Activated CD8-positive, alpha-beta T cell treated with anti-CD3 and anti-CD28 coated beads for 36 hours (primary cell): Measurements from ENCODE around the gene RXYLT1. TPM values are rescaled to one million over a fixed set of nuclear protein-coding genes. Genes with fewer than 3 reads are reported as not detected.

Experiments
- ATAC-seq: fragments of 200-7000 bp; cut with Tn5 transposase; one replicate; pipeline ENCODE4 v1.10.0; 2021; ENCODE audit warnings: mild to moderate bottlenecking, moderate library complexity
- CTCF ChIA-PET: fragments of 350-600 bp; sonication (Branson Sonifier 250); formaldehyde crosslinking; loops from one replicate; lab custom pipeline; 2021; ENCODE audit warnings: antibody characterized with exemption; lab: Charles Lee
- POLR2A ChIA-PET: fragments of 350-600 bp; sonication (Branson Sonifier 250); formaldehyde crosslinking; loops from one replicate; lab custom pipeline; 2021; ENCODE audit warnings: antibody characterized with exemption; lab: Charles Lee
- DNase-seq: peaks from one replicate; pipeline ENCODE4 v3.0.0-alpha.2; 2020
- H3K27ac Mint-ChIP-seq: one replicate; pipeline ENCODE4 v1.8.0; 2021; ENCODE audit warnings: mild to moderate bottlenecking, mixed read lengths
- H3K27me3 Mint-ChIP-seq: one replicate; pipeline ENCODE4 v1.8.0; 2021; ENCODE audit warnings: mixed read lengths
- H3K36me3 Mint-ChIP-seq: one replicate; pipeline ENCODE4 v1.8.0; 2021; ENCODE audit warnings: low read depth, mixed read lengths
- H3K4me1 Mint-ChIP-seq: one replicate; pipeline ENCODE4 v1.8.0; 2021; ENCODE audit warnings: low read depth, mixed read lengths
- H3K4me3 Mint-ChIP-seq: one replicate; pipeline ENCODE4 v1.8.0; 2021; ENCODE audit warnings: mild to moderate bottlenecking, moderate library complexity, mixed read lengths
- H3K9me3 Mint-ChIP-seq: one replicate; pipeline ENCODE4 v1.8.0; 2021; ENCODE audit warnings: mixed read lengths
- CTCF ChIP-seq: fragments of 200-600 bp; IDR thresholded peaks from one replicate; pipeline ENCODE4 v1.8.0; 2022; ENCODE audit warnings: antibody characterized with exemption, mild to moderate bottlenecking
- intact Hi-C: fragments of 100-400 bp; cut with micrococcal nuclease; formaldehyde crosslinking; loops from one replicate; pipeline ENCODE4 v1.10.0; 2022
- total RNA-seq, 2 experiments: library from RNA; stranded (reverse); gene quantifications; one replicate each; pipeline ENCODE4 v1.2.3, GENCODE V29; 2021

The RXYLT1 gene
- total RNA-seq, 2 experiments from 2014 or later: 18.7 to 19.0 TPM

GRCh38 chr12:63843254-63843720 is 63.6 kb downstream of the RXYLT1 start:
- CTCF ChIA-PET: interaction anchor here (1.2 to 3.4 kb wide), 3 partner anchors 10 to 413 kb away, joined by 3 to 11 read pairs (median 7); no protein-coding TSS in a partner anchor
- no peaks in the 10 kb centered on the region for H3K36me3 Mint-ChIP-seq
- POLR2A ChIA-PET: interaction anchor here (1.0 kb wide), 1 partner anchor 20 kb away, joined by 3 read pairs; no protein-coding TSS in a partner anchor
- no peaks in the 10 kb centered on the region for H3K9me3 Mint-ChIP-seq
- DNase-seq: no peak
- intact Hi-C loops: loop anchor here (5.0 kb wide), 1 partner anchor 414 kb away; no protein-coding TSS in a partner anchor
- no peak for ATAC-seq
- H3K27me3 Mint-ChIP-seq: peaks cover 34% of the 10 kb centered on the region
- TF ChIP-seq CTCF: no peak
- no peak overlapping the region for H3K27ac Mint-ChIP-seq
- H3K4me3 Mint-ChIP-seq: peak overlapping the region; percentile 58
- H3K4me1 Mint-ChIP-seq: peaks cover 8% of the 10 kb centered on the region

- DNase-seq (peak; percentile 85), ATAC-seq (peak; percentile 96)
- Mint-ChIP-seq H3K27ac (no peak overlapping the region), H3K27me3 (peaks cover 34% of the 10 kb centered on the region), H3K9me3 (no peaks in the 10 kb centered on the region), H3K4me3 (peak overlapping the region; percentile 68), H3K36me3 (no peaks in the 10 kb centered on the region), H3K4me1 (peaks cover 8% of the 10 kb centered on the region)
- ChIA-PET CTCF (interaction anchor here (0.7 to 3.4 kb wide), 14 partner anchors 8 to 560 kb away, joined by 3 to 11 read pairs (median 3); partner anchors contain the start of genes KICS2 and XPOT), POLR2A (interaction anchor here (0.7 to 1.0 kb wide), 3 partner anchors 10 to 560 kb away, joined by 3 read pairs; partner anchors contain the start of gene XPOT)
- peak; percentile 86 for TF ChIP-seq CTCF
- intact Hi-C loops: loop anchor here (5.0 kb wide), 1 partner anchor 413 kb away; no protein-coding TSS in a partner anchor
These were observed 64.1 kb downstream of the RXYLT1 start for GRCh38 chr12:63843721-63844390.

- ChIA-PET CTCF (interaction anchor here (0.7 to 3.4 kb wide), 16 partner anchors 9 to 559 kb away, joined by 3 to 11 read pairs (median 3); partner anchors contain the start of genes KICS2 and XPOT), POLR2A (interaction anchor here (0.7 to 1.0 kb wide), 3 partner anchors 10 to 559 kb away, joined by 3 read pairs; partner anchors contain the start of gene XPOT)
- ATAC-seq (no peak), DNase-seq (peak; percentile 15)
- intact Hi-C loops: loop anchor here (5.0 kb wide), 1 partner anchor 413 kb away; no protein-coding TSS in a partner anchor
- Mint-ChIP-seq H3K27me3 (peaks cover 32% of the 10 kb centered on the region), H3K4me3 (peak within 1 kb of the TSS; percentile 83), H3K27ac (no peak within 1 kb of the TSS), H3K4me1 (peaks cover 8% of the 10 kb centered on the region), H3K36me3 (no peaks in the 10 kb centered on the region), H3K9me3 (no peaks in the 10 kb centered on the region)
- no peak for TF ChIP-seq CTCF
These were observed 65.0 kb downstream of the RXYLT1 start, which contains the start of gene SRGAP1 for GRCh38 chr12:63844391-63845341. TSS of gene SRGAP1 (plus strand) at chr12:63844700. CDS start at chr12:63844817, 117 bp downstream.

- no peak for DNase-seq
- H3K4me3 Mint-ChIP-seq: no peak overlapping the region
- intact Hi-C loops: no loop called here
- no peaks in the 10 kb centered on the region for H3K9me3 Mint-ChIP-seq
- TF ChIP-seq CTCF: no peak
- POLR2A ChIA-PET: no interaction called here
- H3K36me3 Mint-ChIP-seq: no peaks in the 10 kb centered on the region
- H3K27me3 Mint-ChIP-seq: peaks cover 32% of the 10 kb centered on the region
- H3K27ac Mint-ChIP-seq: no peak overlapping the region
- H3K4me1 Mint-ChIP-seq: peaks cover 8% of the 10 kb centered on the region
- CTCF ChIA-PET: interaction anchor here (1.2 to 3.4 kb wide), 2 partner anchors 8 to 410 kb away, joined by 4 to 11 read pairs; no protein-coding TSS in a partner anchor
- no peak for ATAC-seq
These were observed 66.0 kb downstream of the RXYLT1 start for GRCh38 chr12:63845726-63846125.
